BLaER1 (cell line): ENCODE results near the gene C17orf114.

Source experiments
- H3K27ac ChIP-seq: shearing (Covaris generic); formaldehyde crosslinking; 2 replicates; pipeline ENCODE4 v1.8.1; 2022
- H3K27me3 ChIP-seq: shearing (Covaris generic); formaldehyde crosslinking; 2 replicates; pipeline ENCODE4 v1.8.1; 2022
- H3K36me3 ChIP-seq: shearing (Covaris generic); formaldehyde crosslinking; 2 replicates; pipeline ENCODE4 v1.8.1; 2022
- H3K4me1 ChIP-seq: shearing (Covaris generic); formaldehyde crosslinking; 2 replicates; pipeline ENCODE4 v1.8.1; 2022
- H3K4me2 ChIP-seq: shearing (Covaris generic); formaldehyde crosslinking; 2 replicates; pipeline ENCODE4 v1.8.1; 2022
- H3K4me3 ChIP-seq: shearing (Covaris generic); formaldehyde crosslinking; 2 replicates; pipeline ENCODE4 v1.8.1; 2022
- H3K9ac ChIP-seq: shearing (Covaris generic); formaldehyde crosslinking; 2 replicates; pipeline ENCODE4 v1.8.1; 2022
- H3K9me3 ChIP-seq: shearing (Covaris generic); formaldehyde crosslinking; 2 replicates; pipeline ENCODE4 v1.8.1; 2022
- H4K20me1 ChIP-seq: shearing (Covaris generic); formaldehyde crosslinking; 2 replicates; pipeline ENCODE4 v1.8.1; 2022
- Cebpa-rat ChIP-seq: shearing (Covaris generic); IDR thresholded peaks from 2 replicates; pipeline ENCODE4 v1.8.1; 2022

C17orf114 gene

DNA sequence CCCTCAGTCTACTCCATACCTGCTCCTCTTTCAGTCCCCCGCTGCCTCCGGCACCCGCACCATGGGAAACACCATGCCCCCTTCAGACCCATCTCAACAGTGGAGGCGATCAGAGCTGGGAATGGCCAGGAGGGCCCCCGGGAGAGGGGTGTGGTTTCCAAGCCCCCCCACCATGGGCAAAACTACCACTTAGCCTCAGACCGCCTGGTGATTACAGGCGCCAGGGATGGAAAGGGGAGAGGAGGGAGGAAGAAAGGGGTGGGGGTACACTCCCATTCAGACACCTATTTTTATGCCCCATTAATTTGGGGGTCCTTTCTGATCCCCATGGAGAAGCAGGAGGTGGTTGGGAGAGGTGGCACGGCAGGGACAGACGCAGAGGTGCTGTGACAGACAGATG lies at the start of gene C17orf114:
Gene C17orf114, minus strand, starts transcription at position 101 of the 400 bp plus-strand sequence.
- H3K36me3 ChIP-seq = peaks cover 27% of the 10 kb centered on the region
- H3K4me3 ChIP-seq = no peak within 1 kb of the TSS
- H3K4me2 ChIP-seq = no peak within 1 kb of the TSS
- no peak for TF ChIP-seq Cebpa-rat
- no peak within 1 kb of the TSS for H3K9ac ChIP-seq
- peaks cover 12% of the 10 kb centered on the region for H3K4me1 ChIP-seq
- no peaks in the 10 kb centered on the region for H4K20me1 ChIP-seq
- H3K9me3 ChIP-seq = no peaks in the 10 kb centered on the region
- H3K27ac ChIP-seq = no peak within 1 kb of the TSS
- H3K27me3 ChIP-seq = no peaks in the 10 kb centered on the region

DNA sequence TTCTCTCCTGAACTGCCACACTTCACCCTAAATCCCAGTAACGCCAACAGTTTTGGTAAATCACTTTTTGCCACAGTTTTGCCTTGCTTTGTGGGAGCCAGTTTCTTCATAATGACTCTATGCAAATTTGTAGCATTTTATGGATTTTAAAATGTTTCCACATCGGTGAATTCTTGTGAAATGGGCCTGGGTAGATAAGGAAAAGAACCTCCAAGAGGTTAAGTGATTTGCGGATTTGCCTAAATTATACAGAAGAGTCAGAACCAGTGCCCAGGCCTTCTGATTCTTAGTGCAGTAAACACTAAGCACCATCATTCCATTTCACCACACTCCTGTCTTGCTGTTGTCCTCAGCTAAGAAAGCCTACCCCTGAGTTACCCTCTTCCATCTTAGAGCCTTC lies 49.0 kb upstream of the C17orf114 start:
- no peak for TF ChIP-seq Cebpa-rat
- no peaks in the 10 kb centered on the region for H3K4me1 ChIP-seq
- H3K36me3 ChIP-seq = peaks cover 21% of the 10 kb centered on the region
- H3K27ac ChIP-seq = no peak overlapping the region
- no peaks in the 10 kb centered on the region for H3K9me3 ChIP-seq
- H3K4me3 ChIP-seq = no peak overlapping the region
- H4K20me1 ChIP-seq = peaks cover 94% of the 10 kb centered on the region
- H3K9ac ChIP-seq = no peak overlapping the region
- H3K4me2 ChIP-seq = no peak overlapping the region
- no peaks in the 10 kb centered on the region for H3K27me3 ChIP-seq

DNA sequence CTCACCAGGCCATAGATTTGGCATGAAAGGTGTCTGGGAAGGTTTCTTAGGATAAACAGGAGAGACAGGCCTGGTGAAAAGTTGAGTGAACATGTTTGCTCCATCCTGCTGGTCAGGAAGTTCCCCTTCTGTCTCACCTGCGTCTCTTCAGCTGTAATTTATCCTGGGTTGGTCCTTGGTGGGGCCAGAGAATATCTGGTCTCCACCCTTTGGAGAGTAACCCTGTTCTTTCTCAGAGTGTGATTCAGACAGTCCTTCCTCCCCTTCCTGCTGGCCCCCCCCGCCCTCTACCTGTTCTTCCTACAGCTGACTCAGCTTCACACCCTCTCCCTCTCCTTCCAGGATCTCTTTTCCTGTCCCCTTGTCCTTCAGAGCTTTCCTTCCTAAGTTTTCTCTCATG lies 48.1 kb upstream of the C17orf114 start:
- Histone ChIP-seq H4K20me1 (peaks cover 94% of the 10 kb centered on the region), H3K4me2 (no peak overlapping the region), H3K27ac (no peak overlapping the region), H3K9me3 (no peaks in the 10 kb centered on the region), H3K4me3 (no peak overlapping the region), H3K4me1 (no peaks in the 10 kb centered on the region), H3K9ac (no peak overlapping the region), H3K27me3 (no peaks in the 10 kb centered on the region), H3K36me3 (peaks cover 21% of the 10 kb centered on the region)
- no peak for TF ChIP-seq Cebpa-rat

DNA sequence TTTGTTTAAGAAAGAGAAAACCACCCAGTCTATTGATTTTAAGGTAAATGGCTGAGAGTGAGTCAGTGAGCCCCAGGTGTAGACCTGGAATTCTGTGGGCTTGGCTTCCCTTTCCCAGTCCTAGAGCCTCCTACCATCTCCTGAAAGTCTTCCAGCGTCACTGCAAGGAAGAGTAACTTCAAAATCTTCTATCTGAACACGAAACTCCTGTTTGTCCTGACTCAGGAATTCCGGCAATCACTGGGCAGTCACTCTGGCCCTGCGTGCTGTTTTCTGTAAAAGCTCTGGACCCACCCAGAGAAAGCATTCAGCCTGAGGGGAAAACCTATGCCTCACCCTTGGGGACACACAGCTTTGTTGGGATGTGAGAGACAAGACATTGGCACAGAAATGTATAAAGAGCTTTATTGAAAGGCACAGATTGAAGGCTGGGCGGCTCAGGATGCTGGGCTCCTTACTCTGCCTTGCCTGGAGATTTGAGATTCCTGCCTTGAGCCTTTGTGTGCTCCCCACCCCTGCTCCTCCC lies 46.9 kb upstream of the C17orf114 start:
- H3K27me3 ChIP-seq = no peaks in the 10 kb centered on the region
- H3K4me2 ChIP-seq = no peak overlapping the region
- H3K4me3 ChIP-seq = no peak overlapping the region
- peaks cover 94% of the 10 kb centered on the region for H4K20me1 ChIP-seq
- no peak overlapping the region for H3K27ac ChIP-seq
- no peak for TF ChIP-seq Cebpa-rat
- H3K4me1 ChIP-seq = no peaks in the 10 kb centered on the region
- peaks cover 25% of the 10 kb centered on the region for H3K36me3 ChIP-seq
- no peak overlapping the region for H3K9ac ChIP-seq
- H3K9me3 ChIP-seq = no peaks in the 10 kb centered on the region

DNA sequence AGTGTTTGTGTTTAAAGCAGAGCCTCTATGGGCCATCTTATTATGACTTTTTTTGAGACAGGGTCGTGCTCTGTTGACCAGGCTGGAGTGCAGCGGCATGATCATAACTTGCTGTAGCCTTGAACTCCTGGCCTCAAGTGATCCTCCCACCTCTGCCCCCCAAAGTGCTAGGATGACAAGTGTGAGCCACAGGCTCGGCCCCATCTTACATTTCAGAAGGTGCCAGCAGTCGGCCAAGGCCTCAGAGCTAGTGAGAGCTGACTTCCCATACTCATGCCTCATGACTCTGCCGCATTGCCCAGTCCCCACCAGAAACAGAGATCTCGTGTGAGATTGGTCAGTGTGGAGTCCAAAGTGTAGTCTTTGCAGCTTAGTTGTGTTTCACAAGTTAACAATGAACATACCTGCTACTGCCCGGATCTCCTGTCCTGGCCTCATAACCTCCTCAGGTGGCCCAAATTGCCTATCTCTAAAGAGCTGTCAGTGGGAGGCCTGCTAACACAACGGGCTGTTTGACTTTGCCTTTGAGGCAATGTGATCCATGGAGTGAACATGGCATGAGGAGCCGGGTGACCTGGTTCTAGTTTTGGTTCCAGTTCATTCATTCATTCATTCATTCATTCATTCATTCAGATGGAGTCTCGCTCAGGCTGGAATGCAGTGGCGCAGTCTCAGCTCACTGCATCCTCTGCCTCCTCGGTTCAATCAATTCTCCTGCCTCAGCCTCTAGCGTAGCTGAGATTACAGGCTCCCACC lies 44.7 kb upstream of the C17orf114 start:
- no peaks in the 10 kb centered on the region for H3K9me3 ChIP-seq
- H3K27ac ChIP-seq = no peak overlapping the region
- no peak for TF ChIP-seq Cebpa-rat
- no peak overlapping the region for H3K4me2 ChIP-seq
- no peak overlapping the region for H3K9ac ChIP-seq
- no peaks in the 10 kb centered on the region for H3K4me1 ChIP-seq
- no peak overlapping the region for H3K4me3 ChIP-seq
- peaks cover 100% of the 10 kb centered on the region for H4K20me1 ChIP-seq
- H3K27me3 ChIP-seq = no peaks in the 10 kb centered on the region
- H3K36me3 ChIP-seq = peaks cover 25% of the 10 kb centered on the region; the same call in 1 of the 2 replicates

DNA sequence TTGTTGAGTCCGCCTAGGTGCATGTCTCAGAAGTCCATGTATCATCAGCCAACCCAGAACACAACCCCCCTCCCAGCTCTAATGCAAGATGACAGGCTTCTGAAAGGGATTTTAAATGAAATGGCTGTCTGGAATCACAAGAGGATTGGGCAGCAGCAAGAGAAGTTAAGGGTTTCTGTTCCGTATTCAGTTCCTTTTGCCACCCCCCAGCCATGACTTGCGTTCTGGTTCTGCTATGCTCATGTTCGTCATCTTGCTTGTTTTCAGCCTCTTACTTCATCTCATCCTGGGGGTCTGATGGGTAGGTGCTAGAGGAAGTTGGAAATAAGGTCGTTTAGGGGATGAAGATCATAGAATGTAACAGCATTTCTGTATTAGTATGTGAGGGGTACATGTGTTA lies 43.0 kb upstream of the C17orf114 start:
- H3K27me3 ChIP-seq = no peaks in the 10 kb centered on the region
- no peak for TF ChIP-seq Cebpa-rat
- no peak overlapping the region for H3K4me2 ChIP-seq
- H3K36me3 ChIP-seq = peaks cover 25% of the 10 kb centered on the region; the same call in 1 of the 2 replicates
- no peak overlapping the region for H3K4me3 ChIP-seq
- no peak overlapping the region for H3K27ac ChIP-seq
- no peak overlapping the region for H3K9ac ChIP-seq
- peaks cover 100% of the 10 kb centered on the region for H4K20me1 ChIP-seq
- H3K4me1 ChIP-seq = peaks cover 10% of the 10 kb centered on the region
- H3K9me3 ChIP-seq = no peaks in the 10 kb centered on the region

DNA sequence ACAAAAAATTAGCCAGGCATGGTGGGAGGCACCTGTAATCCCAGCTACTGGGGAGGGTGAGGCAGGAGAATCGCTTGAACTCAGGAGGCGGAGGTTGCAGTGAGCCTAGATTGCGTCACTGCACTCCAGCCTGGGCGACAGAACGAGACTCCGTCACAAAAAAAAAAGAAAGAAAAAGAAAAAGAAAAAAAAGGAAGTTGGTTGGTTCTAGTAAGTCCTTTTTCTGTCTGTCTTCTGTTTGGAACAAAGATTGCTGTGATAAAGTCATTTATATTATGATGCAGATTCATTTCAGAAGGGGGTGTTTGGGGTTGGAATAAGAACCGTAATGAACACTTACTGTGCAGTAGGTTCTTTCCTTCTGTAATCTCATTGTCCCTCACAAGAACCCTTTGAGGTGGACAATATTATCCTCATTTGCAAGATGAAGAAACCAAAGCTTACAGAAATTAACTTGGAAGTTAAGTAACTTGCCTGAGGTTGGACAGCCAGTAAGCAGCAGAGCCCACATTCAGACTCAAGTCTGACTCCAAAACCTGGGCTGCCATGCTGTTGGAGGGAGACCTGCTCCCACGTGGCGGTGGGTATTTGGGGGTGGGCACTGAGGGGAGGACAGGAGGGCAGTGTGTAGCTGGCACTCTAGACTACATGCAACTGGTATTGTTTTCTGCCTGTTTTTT lies 41.3 kb upstream of the C17orf114 start:
- H3K36me3 ChIP-seq = peaks cover 33% of the 10 kb centered on the region; the same call in 1 of the 2 replicates
- TF ChIP-seq Cebpa-rat = no peak
- H3K27me3 ChIP-seq = no peaks in the 10 kb centered on the region
- H3K4me3 ChIP-seq = no peak overlapping the region
- H4K20me1 ChIP-seq = peaks cover 100% of the 10 kb centered on the region
- H3K4me2 ChIP-seq = no peak overlapping the region
- H3K27ac ChIP-seq = no peak overlapping the region
- H3K9me3 ChIP-seq = no peaks in the 10 kb centered on the region
- H3K9ac ChIP-seq = no peak overlapping the region
- H3K4me1 ChIP-seq = peaks cover 20% of the 10 kb centered on the region

DNA sequence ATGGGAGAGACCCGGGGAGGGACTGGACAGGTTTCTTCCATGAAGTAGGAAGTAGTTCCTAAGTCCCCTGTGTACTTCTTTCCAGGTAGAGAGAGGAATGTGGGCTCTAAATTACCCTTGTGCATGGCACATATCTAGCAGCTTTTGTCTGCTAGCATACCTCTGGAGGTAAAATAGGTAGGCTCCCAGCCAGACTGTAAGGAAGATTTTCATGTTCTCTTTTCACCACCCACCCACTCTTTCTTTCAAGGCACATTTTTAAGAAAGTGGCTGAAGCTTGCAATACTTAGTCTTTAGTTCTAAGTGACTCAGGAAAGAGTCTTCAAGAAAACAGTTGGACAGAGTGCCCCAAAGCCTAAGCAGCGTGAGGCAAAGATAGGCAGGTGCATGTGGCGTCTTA lies 40.2 kb upstream of the C17orf114 start:
- H3K27ac ChIP-seq = no peak overlapping the region
- H4K20me1 ChIP-seq = peaks cover 100% of the 10 kb centered on the region
- no peaks in the 10 kb centered on the region for H3K9me3 ChIP-seq
- H3K27me3 ChIP-seq = no peaks in the 10 kb centered on the region
- no peak overlapping the region for H3K4me2 ChIP-seq
- no peak for TF ChIP-seq Cebpa-rat
- peaks cover 43% of the 10 kb centered on the region for H3K36me3 ChIP-seq
- H3K4me1 ChIP-seq = peaks cover 27% of the 10 kb centered on the region
- H3K4me3 ChIP-seq = no peak overlapping the region
- H3K9ac ChIP-seq = no peak overlapping the region

DNA sequence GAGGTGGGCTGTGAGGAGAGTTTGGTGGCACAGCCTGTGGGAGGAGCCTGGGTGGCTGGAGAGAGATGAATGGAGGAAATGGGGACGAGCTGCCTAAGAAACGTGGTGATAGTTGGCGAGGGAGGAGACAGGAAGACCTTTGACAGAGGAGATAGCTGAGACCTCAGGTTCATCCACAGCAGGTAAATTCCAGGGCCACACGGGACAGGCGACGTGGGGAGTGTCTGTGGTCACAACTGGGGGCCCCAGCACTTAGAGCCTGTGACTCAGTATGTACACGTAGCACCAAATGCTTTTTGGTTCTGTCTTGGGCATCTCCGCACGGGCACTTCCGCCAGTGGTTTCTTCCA lies 38.7 kb upstream of the C17orf114 start:
- peaks cover 37% of the 10 kb centered on the region for H3K36me3 ChIP-seq
- peaks cover 100% of the 10 kb centered on the region for H4K20me1 ChIP-seq
- peaks cover 31% of the 10 kb centered on the region for H3K4me1 ChIP-seq
- no peak overlapping the region for H3K9ac ChIP-seq
- H3K4me3 ChIP-seq = no peak overlapping the region
- no peak for TF ChIP-seq Cebpa-rat
- H3K4me2 ChIP-seq = no peak overlapping the region
- no peaks in the 10 kb centered on the region for H3K27me3 ChIP-seq
- H3K27ac ChIP-seq = no peak overlapping the region
- no peaks in the 10 kb centered on the region for H3K9me3 ChIP-seq
